Natural killer cell treated with Interleukin-12 subunit alpha and Interleukin-12 subunit beta and Interleukin-15 and Interleukin-18, amount 100 ng/mL, for 72 hours (primary cell): Measurements from ENCODE around the gene TNIK. TPM values are rescaled to one million over a fixed set of nuclear protein-coding genes. Genes with fewer than 3 reads are reported as not detected.

Experiments used
- ATAC-seq, 2 donors: fragments of 150-1000 bp; cut with Tn5 transposase in 1 of 2; sonication (Bioruptor Pico), chemical (Tn5 transposase) in 1 of 2; 2 replicates each; pipeline ENCODE4 v1.10.0; 2021
- DNase-seq: peaks from one replicate; pipeline ENCODE4 v3.0.0; 2022; ENCODE audit warnings: low spot score
- H3K27ac Mint-ChIP-seq, 2 donors: 1 replicate in 1 of 2; 2 replicates in 1 of 2; pipeline ENCODE4 v1.8.0; 2022; ENCODE audit warnings: mixed read lengths in 2 of 2, mild to moderate bottlenecking in 1 of 2, moderate library complexity in 1 of 2
- H3K27me3 Mint-ChIP-seq, 2 donors: 1 replicate in 1 of 2; 2 replicates in 1 of 2; pipeline ENCODE4 v1.8.0; 2022; ENCODE audit warnings: mixed read lengths in 2 of 2
- H3K36me3 Mint-ChIP-seq: one replicate; pipeline ENCODE4 v1.8.0; 2022; ENCODE audit warnings: mixed read lengths
- H3K4me1 Mint-ChIP-seq, 2 donors: 1 replicate in 1 of 2; 2 replicates in 1 of 2; pipeline ENCODE4 v1.8.0; 2022; ENCODE audit warnings: low read depth in 2 of 2, mixed read lengths in 2 of 2, mild to moderate bottlenecking in 1 of 2
- H3K4me3 Mint-ChIP-seq: one replicate; pipeline ENCODE4 v1.8.0; 2022; ENCODE audit warnings: mixed read lengths
- H3K9me3 Mint-ChIP-seq: 2 replicates; pipeline ENCODE4 v1.8.0; 2022; ENCODE audit warnings: mixed read lengths
- total RNA-seq, 2 donors: library from RNA; stranded (reverse); gene quantifications; one replicate each; pipeline ENCODE4 v1.2.3, GENCODE V29; 2022

Gene TNIK
- total RNA-seq, 2 donors from 2014 or later, result 44.3 to 48.5 TPM

DNA sequence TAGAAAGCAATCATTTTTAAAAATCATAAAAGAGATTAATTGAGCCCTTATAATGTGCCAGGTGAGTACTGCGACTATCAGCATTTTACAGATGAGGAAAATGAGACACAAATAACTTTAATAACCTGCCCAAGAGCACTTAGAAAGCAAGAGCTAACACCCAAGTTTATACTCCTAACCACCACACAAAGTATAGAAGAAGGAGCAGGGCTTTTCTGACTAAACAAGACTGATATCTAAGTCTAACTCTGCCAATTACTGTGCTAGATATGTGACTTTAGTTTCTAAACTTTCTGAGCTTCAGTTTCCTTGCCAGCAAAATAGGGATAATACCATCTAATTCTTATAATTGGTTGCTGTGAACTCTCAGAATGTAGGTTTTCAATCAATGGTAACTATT lies 47.7 kb downstream of the TNIK start:
- H3K36me3 Mint-ChIP-seq, result no peaks in the 10 kb centered on the region
- no peak for DNase-seq
- H3K4me1 Mint-ChIP-seq, result peaks cover 42 to 47% of the 10 kb centered on the region in 2 donors
- H3K4me3 Mint-ChIP-seq, result no peak overlapping the region
- H3K9me3 Mint-ChIP-seq, result no peaks in the 10 kb centered on the region
- H3K27ac Mint-ChIP-seq, result peak overlapping the region in 1 of 2 donors; percentile 69
- no peak for ATAC-seq
- H3K27me3 Mint-ChIP-seq, result no peaks in the 10 kb centered on the region

DNA sequence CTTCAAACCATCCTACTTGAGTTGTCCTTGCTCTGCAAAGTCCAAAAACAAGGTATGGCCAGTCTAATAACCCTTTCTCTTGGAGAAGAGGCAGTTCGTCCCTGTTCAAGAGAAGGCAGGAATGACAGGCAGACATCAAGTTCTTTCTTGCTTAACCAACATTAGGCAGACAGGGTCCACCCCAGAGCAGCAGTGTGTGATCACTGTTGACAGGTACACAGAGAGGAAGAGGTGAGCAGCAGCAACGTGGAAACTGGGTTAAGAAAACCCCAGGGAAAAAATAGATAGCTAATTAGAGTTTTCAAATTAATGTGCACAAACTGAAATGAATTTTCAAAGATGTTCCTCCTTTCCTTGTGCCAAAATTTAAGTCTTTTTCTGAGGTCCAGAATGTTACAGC lies 48.2 kb downstream of the TNIK start:
- H3K27ac Mint-ChIP-seq, result peak overlapping the region in 1 of 2 donors; percentile 69
- H3K4me3 Mint-ChIP-seq, result no peak overlapping the region
- H3K9me3 Mint-ChIP-seq, result no peaks in the 10 kb centered on the region

DNA sequence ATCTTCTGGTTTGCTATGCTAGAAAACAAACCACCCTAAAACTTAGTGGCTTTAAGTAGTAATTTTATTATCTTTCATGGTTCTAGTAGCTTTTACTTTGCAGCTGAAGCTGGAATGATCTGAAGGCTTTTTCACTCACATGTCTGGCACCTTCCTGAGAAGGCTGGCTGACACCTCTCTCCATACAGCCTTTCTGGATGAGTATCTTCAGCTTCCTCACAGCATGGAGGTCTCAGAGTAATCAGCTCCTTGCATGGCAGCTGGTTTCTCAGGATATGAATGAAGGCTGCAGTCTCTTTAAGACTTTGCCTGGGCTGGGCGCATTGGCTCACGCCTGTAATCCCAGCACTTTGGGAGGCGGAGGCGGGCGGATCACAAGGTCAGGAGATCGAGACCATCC lies 50.0 kb downstream of the TNIK start:
- Mint-ChIP-seq H3K9me3 (no peaks in the 10 kb centered on the region), H3K36me3 (no peaks in the 10 kb centered on the region), H3K4me3 (no peak overlapping the region), H3K27ac (no peak overlapping the region), H3K27me3 (no peaks in the 10 kb centered on the region), H3K4me1 (peaks cover 43 to 59% of the 10 kb centered on the region in 2 donors)
- no peak for ATAC-seq
- no peak for DNase-seq

More for the DNA sequence above, 48.2 kb downstream of the TNIK start:
- no peaks in the 10 kb centered on the region for H3K36me3 Mint-ChIP-seq
- DNase-seq (no peak), ATAC-seq (no peak)
- no peaks in the 10 kb centered on the region for H3K27me3 Mint-ChIP-seq
- H3K4me1 Mint-ChIP-seq, result peaks cover 42 to 50% of the 10 kb centered on the region in 2 donors

DNA sequence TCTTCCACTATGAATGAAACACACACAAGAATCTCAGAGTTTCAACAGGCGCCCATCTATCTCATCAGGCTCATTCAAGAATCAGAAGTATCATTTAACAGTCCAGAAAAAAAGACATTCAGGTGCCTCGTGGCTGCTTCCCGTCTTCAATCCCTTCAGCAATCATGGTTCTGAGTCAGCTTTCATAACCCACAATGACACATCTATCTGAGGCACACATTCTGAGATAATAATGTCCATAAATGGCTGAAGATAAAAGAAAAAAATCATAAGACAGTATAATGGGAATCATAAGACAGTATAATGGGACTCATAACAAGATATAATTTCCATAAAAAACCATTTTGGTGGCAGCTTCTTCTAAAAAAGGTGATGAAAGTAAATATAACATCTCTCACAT lies 52.4 kb downstream of the TNIK start:
- DNase-seq, result no peak
- H3K36me3 Mint-ChIP-seq, result no peaks in the 10 kb centered on the region

DNA sequence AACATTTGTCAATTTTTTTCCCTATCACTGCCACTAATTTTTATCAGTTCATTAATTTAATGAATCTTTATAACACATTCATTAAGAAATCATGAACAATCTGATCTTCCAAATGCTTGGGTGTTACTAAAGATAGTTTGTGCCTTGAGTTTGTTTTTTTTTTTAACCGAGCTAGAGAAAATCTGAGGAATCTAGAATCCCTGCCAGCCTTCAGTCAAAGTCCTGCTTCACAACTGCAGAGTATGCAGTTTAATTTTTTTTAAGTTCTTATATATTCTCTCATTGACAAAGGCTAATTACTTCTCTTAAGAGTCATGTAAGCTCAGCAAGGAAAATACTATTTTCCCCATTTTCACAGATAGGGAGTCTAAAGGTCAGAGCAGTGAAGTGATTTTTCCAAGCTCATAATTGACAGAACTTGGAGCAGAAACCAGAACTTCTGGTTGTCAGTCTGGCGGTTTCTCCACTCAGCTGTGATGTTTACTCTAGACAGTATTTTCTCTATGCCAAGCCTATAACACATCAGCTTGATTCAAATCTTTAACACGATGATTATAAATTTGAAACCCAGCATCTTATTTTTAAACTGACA lies 55.7 kb downstream of the TNIK start:
- ATAC-seq (no peak), DNase-seq (no peak)
- H3K4me3 Mint-ChIP-seq, result no peak overlapping the region
- no peaks in the 10 kb centered on the region for H3K9me3 Mint-ChIP-seq
- no peaks in the 10 kb centered on the region for H3K27me3 Mint-ChIP-seq
- H3K27ac Mint-ChIP-seq, result no peak overlapping the region
- H3K36me3 Mint-ChIP-seq, result no peaks in the 10 kb centered on the region
- H3K4me1 Mint-ChIP-seq, result peaks cover 44 to 47% of the 10 kb centered on the region in 2 donors

More for the DNA sequence above, 52.4 kb downstream of the TNIK start:
- Mint-ChIP-seq H3K4me3 (no peak overlapping the region), H3K9me3 (no peaks in the 10 kb centered on the region), H3K27me3 (no peaks in the 10 kb centered on the region), H3K27ac (peak overlapping the region; percentile 5 to 13), H3K4me1 (peaks cover 39 to 40% of the 10 kb centered on the region in 2 donors)
- ATAC-seq, result no peak

DNA sequence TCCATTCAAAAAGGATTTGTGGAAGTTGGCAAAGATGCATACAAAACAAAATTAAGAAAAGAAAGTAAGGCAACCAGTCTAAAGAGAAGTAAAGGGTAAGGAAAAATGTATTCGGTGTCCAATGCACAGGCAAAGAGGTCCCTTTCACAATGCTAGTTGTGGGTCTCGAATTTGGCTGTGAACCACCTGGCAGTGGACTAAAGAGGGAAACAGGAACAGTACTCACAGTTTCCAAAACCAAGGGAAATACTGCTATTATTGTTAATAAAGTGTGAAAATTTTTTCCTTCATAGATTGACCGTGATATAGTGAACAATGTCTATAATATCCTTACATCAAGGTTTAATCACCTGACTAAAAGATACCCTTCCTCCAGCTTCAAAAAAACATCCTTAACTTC lies 57.9 kb downstream of the TNIK start:
- Mint-ChIP-seq H3K9me3 (no peaks in the 10 kb centered on the region), H3K4me3 (no peak overlapping the region), H3K27ac (peak overlapping the region in 1 of 2 donors; percentile 51), H3K4me1 (peaks cover 41 to 51% of the 10 kb centered on the region in 2 donors), H3K27me3 (no peaks in the 10 kb centered on the region), H3K36me3 (no peaks in the 10 kb centered on the region)
- no peak for ATAC-seq
- no peak for DNase-seq

DNA sequence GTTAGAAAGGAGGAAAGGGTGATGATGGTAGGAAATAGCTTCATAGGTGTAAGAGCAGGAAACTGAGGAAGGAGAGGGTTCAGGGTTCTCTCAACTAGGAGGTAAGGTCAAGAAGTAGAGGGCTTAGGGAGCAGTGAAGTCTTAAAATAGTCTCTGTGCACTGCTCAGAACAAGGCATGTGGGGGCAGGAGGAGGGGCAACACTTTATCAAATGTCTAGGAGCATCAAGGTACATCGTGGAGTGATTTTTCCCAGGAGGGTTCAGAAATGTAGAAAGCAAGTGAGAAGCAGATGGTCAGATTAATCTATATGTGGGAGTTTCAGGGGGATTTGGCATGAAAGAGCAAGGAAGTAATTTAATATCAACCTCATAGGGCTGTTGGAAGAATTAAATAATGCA lies 58.8 kb downstream of the TNIK start:
- Mint-ChIP-seq H3K27me3 (no peaks in the 10 kb centered on the region), H3K27ac (no peak overlapping the region), H3K4me1 (peaks cover 40 to 52% of the 10 kb centered on the region in 2 donors), H3K4me3 (no peak overlapping the region), H3K9me3 (no peaks in the 10 kb centered on the region), H3K36me3 (no peaks in the 10 kb centered on the region)
- ATAC-seq (no peak), DNase-seq (no peak)

DNA sequence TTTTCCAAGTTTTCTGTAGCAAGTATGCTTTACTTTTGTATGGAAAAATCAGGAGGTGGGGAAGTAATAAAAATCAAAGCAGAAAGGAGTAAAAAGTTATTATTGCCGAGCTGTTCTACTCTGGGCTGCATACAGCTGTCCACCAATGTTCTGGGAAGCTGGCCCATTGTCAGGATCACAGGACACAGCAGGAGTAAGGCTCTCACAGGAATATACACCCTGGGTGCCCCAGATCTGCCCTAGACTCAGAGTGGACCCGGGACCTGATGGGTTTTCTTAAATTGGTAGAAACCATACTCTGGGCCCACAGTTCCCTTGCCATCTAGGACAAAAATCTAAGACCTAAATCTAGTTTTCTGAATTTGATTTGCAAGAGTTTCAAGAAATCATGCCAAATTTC lies 60.4 kb downstream of the TNIK start:
- no peaks in the 10 kb centered on the region for H3K27me3 Mint-ChIP-seq
- H3K9me3 Mint-ChIP-seq, result no peaks in the 10 kb centered on the region
- H3K27ac Mint-ChIP-seq, result no peak overlapping the region

DNA sequence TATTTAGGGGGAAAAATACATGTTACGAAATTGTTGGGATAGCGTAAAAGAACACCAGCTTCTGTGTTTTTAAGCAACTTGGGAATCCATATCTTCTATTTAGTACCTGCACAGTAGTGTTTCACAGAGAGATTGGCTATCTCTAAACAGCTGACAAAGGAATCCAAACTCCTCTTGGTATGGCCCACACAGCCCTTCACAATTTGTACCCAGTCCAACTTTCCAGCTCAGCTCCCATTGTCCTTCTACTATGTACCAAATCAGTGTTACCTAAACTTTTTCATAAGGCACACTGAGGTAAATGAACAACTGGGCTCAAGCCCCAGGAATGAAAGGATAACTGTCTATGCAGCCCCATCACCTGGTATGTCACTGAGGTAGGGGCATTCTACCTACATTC lies 61.9 kb downstream of the TNIK start:
- no peak overlapping the region for H3K4me3 Mint-ChIP-seq
- peak overlapping the region in 1 of 2 donors; percentile 2 for H3K27ac Mint-ChIP-seq
- no peak for DNase-seq
- H3K27me3 Mint-ChIP-seq, result no peaks in the 10 kb centered on the region
- H3K9me3 Mint-ChIP-seq, result no peaks in the 10 kb centered on the region
- no peaks in the 10 kb centered on the region for H3K36me3 Mint-ChIP-seq
- ATAC-seq, result no peak
- peaks cover 55 to 57% of the 10 kb centered on the region in 2 donors for H3K4me1 Mint-ChIP-seq

More for the DNA sequence above, 60.4 kb downstream of the TNIK start:
- Mint-ChIP-seq H3K36me3 (no peaks in the 10 kb centered on the region), H3K4me3 (no peak overlapping the region), H3K4me1 (peaks cover 43 to 57% of the 10 kb centered on the region in 2 donors)
- DNase-seq, result no peak
- ATAC-seq, result no peak

DNA sequence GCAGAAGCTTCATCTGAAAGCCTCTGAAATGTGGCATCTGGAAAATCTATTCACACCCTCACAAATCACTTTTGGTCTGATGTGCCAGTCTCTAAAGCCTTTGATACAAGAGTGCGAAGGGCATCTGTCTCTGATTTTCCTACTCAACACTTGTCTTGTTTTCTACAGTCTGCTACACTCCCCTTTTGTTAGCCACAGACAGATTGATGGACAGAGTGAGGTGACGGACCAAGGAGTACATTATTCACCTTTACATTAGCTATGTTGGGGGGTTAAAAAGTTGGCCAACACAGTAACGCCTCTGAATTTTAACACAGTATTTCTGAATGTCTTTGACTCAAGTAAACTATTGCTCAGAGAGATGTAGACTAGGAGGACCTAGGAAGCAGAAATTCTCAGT lies 63.1 kb downstream of the TNIK start:
- Mint-ChIP-seq H3K9me3 (no peaks in the 10 kb centered on the region), H3K36me3 (no peaks in the 10 kb centered on the region), H3K4me3 (no peak overlapping the region), H3K4me1 (peaks cover 53 to 55% of the 10 kb centered on the region in 2 donors), H3K27me3 (no peaks in the 10 kb centered on the region), H3K27ac (no peak overlapping the region)
- no peak for ATAC-seq
- no peak for DNase-seq

DNA sequence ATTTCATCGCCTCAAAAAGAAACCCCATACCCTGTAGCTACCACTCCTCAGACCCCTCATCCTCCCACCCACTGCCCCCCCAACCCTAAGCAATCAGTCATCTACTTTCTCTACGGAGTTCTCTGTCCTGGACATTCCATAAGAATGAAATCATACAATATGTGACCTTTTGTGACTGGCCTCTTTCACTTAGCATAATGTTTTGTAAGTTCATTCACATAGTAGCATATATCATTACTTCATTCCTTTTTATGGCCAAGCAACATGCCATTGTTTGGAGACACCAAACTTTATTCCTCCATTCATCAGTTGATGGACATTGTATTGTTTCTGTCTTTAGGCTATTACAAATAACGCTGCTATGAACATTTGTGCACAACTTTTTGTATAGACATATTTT lies 64.2 kb downstream of the TNIK start:
- Mint-ChIP-seq H3K27me3 (no peaks in the 10 kb centered on the region), H3K27ac (no peak overlapping the region), H3K4me3 (no peak overlapping the region), H3K36me3 (peaks cover 10% of the 10 kb centered on the region), H3K4me1 (peaks cover 47 to 48% of the 10 kb centered on the region in 2 donors), H3K9me3 (peaks cover 4% of the 10 kb centered on the region)
- DNase-seq (no peak), ATAC-seq (no peak)

DNA sequence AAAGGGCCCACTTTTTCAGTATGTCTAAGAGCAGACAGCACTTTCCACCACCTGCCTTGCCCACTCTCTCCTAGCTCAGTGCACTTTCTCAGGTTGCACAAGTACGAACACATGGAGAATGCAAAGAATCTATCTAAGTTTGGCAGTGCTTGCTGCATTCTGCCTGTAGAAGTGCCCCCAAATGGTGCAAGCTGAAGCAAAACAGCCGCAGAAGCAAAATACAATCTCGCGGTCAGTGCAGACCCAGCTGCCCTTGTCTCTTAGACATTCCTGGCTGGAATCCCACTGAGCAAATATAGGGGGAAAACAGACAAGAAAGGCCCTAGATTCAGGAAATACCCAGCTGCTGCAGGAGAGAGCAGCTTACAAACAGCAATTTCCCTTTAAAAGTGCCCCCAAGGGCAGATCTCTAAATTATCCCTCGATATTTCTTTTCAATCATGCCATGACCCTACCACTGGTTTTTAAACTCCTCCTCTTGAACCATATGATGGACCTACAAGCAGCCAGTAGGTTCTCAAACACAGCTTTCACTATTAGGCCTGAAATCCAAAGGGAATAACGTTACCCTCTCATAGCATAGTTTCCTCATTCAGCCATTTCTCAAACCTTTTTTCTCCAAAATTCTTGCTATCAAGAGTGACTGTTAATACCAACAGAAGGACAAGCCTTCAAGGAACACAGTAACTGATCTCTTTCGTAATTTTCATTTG lies 67.0 kb downstream of the TNIK start:
- Mint-ChIP-seq H3K4me3 (no peak overlapping the region), H3K27me3 (no peaks in the 10 kb centered on the region), H3K4me1 (peaks cover 45 to 46% of the 10 kb centered on the region in 2 donors), H3K9me3 (peaks cover 4% of the 10 kb centered on the region), H3K36me3 (peaks cover 10% of the 10 kb centered on the region), H3K27ac (no peak overlapping the region)
- ATAC-seq, result no peak
- DNase-seq, result no peak

DNA sequence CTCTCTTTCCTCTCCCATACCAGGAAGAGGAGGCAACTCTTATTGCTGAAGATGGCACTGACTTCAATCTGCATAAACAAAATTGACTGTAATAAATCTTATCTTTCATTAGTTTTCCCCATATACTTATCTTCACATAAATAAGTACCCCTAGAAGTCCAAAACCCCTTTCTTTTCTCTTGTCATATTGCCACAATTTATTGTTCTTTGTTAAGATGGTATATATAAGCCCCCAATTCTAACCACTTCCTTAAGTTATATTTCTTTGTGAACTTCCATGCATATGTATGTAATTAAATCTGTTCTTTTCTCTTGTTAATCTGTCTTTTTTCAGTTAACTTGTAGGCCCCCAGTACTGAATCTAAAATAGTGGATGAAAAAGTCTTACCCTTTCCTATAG lies 68.8 kb downstream of the TNIK start:
- Mint-ChIP-seq H3K4me3 (no peak overlapping the region), H3K9me3 (peaks cover 4% of the 10 kb centered on the region), H3K27ac (no peak overlapping the region), H3K4me1 (peaks cover 42 to 43% of the 10 kb centered on the region in 2 donors), H3K27me3 (no peaks in the 10 kb centered on the region), H3K36me3 (peaks cover 10% of the 10 kb centered on the region)
- no peak for ATAC-seq
- no peak for DNase-seq

DNA sequence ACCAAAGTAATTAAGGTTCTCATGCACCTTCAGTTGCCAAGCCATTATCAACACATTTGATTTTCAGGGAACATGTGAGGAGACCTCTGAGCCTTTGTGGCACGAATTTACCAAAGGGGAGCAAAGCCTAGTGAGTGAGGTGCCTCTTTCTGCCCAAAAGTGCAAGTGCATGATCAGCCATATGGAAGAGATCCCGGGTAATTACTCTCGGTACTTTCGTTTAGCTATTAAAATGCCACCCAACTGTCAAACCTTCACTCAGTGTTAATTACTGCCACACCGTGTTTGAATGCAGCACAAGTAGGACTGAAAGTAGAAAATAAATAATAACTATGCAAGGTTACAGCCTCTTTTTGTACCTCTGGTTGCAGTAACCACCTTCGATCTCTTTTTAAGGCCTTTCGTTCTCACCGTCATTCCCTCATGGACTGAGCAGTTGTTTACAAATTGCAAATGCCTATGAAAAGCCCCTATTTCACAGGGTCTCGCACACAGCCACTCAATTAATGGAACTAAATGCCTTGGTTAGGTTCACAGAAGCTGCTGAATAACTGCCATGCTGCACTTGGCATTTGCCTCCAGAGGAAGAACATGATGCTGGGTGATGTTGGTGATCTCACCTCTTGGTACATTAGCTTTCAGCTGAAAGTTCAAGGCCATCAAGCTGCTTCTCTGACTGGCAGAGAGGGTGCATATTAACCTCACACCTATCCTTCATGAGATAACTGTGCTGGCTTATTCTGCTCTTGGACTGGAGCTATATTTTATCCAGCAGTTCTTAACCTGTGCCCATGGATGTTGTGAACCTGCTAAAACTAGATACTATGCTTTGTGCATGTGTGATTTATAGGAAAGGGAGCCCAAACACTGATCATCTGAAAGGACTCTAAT lies 69.9 kb downstream of the TNIK start:
- DNase-seq (no peak), ATAC-seq (no peak)
- peaks cover 10% of the 10 kb centered on the region for H3K36me3 Mint-ChIP-seq
- H3K9me3 Mint-ChIP-seq, result peaks cover 4% of the 10 kb centered on the region
- no peak overlapping the region for H3K27ac Mint-ChIP-seq
- no peaks in the 10 kb centered on the region for H3K27me3 Mint-ChIP-seq
- peaks cover 37 to 39% of the 10 kb centered on the region in 2 donors for H3K4me1 Mint-ChIP-seq
- H3K4me3 Mint-ChIP-seq, result no peak overlapping the region
